RWPE1 (cell line): ENCODE measurements around the gene LAMA5.

Source experiments
- CTCF ChIA-PET: fragments of 350-600 bp; sonication (Branson Sonifier 250); formaldehyde crosslinking; extraction: SDS; loops from one replicate; lab custom pipeline; 2021; lab: Yijun Ruan, JAX
- POLR2A ChIA-PET: fragments of 400-600 bp; formaldehyde crosslinking; extraction: SDS; loops from one replicate; lab custom pipeline; 2020; ENCODE audit warnings: antibody characterized with exemption; ENCODE audit not compliant: low non-redundant PET; lab: Yijun Ruan, JAX
- DNase-seq: peaks from one replicate; pipeline ENCODE4 v3.0.0; 2012; ENCODE audit warnings: low spot score
- H3K27ac ChIP-seq: fragments of 450-650 bp; 2 replicates; pipeline ENCODE4 v1.5.1; 2017
- TF ChIP-seq, protein P1 (sequence below): fragments of 450-650 bp; conservative IDR thresholded peaks from 2 replicates; pipeline ENCODE4 v1.5.1; 2017; ENCODE audit warnings: low read depth, mild to moderate bottlenecking

LAMA5 gene

DNA sequence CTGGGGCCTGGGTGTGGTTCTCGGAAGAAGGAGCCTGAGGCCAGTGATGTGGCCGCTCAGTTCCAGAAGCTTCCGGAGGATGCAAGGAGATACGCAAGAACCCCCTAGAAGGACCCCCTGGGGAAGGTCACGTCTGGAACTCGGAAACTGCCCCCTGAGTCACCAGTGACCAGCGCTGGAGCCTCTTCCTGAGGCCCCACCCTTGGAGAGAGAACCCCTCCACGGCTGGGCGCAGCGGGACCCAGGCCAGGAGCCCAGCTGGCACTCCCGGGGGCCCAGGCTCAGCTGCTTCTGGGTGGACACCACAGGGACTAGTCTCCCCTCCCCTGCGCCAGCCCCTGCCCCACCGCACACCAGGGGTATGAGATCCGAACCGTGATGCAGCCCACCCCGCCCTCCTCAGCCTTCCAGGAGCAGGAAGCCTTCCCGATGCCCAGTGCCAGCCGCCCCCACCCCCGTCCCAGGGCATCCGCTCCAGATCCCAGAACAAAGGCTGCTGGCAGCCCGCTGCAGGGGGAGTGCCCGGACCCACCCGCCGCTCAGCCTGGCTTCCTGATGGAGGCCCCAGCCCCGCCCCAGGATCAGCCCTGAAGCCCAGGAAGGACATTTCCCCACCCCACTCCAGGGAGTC lies 7.5 kb downstream of the LAMA5 start:
- POLR2A ChIA-PET: interaction anchor here (0.9 kb wide), 1 partner anchor 10 kb away, joined by 3 read pairs; no protein-coding TSS in a partner anchor
- CTCF ChIA-PET: interaction anchor here (0.5 to 5.1 kb wide), 4 partner anchors 9 to 36 kb away, joined by 3 to 45 read pairs (median 6); no protein-coding TSS in a partner anchor
- TF ChIP-seq, protein P1, sequence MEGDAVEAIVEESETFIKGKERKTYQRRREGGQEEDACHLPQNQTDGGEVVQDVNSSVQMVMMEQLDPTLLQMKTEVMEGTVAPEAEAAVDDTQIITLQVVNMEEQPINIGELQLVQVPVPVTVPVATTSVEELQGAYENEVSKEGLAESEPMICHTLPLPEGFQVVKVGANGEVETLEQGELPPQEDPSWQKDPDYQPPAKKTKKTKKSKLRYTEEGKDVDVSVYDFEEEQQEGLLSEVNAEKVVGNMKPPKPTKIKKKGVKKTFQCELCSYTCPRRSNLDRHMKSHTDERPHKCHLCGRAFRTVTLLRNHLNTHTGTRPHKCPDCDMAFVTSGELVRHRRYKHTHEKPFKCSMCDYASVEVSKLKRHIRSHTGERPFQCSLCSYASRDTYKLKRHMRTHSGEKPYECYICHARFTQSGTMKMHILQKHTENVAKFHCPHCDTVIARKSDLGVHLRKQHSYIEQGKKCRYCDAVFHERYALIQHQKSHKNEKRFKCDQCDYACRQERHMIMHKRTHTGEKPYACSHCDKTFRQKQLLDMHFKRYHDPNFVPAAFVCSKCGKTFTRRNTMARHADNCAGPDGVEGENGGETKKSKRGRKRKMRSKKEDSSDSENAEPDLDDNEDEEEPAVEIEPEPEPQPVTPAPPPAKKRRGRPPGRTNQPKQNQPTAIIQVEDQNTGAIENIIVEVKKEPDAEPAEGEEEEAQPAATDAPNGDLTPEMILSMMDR: no peak
- H3K27ac ChIP-seq: peak overlapping the region; percentile 100
- DNase-seq: peak; percentile 73

DNA sequence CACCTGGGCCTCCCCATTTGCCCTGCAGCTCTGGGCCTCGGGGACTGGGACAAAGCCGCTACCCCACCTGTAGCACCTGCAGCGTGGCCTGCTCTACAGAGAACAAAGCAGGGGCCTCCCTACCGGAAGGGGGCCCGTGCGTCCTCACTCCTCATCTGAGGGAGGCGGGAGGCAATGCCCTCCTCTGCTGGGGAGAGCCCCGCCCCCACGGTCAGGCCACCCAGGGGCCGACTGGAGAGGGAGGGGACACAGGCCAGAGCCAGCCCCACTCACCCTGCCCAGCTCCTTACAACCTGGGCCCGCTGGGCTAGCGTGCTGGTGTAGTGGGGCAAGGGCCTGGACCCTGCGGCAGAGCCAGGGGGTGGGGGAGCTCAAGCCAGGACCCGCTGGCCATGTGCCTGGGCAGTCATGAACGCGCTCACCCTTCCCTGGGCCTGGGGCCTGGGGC lies 8.0 kb downstream of the LAMA5 start:
- TF ChIP-seq, protein P1: no peak
- no peak for DNase-seq
- ChIA-PET POLR2A (interaction anchor here (0.9 kb wide), 1 partner anchor 9 kb away, joined by 3 read pairs; no protein-coding TSS in a partner anchor), CTCF (interaction anchor here (1.0 to 5.1 kb wide), 5 partner anchors 10 to 57 kb away, joined by 3 to 45 read pairs (median 8); no protein-coding TSS in a partner anchor)
- H3K27ac ChIP-seq: peak overlapping the region; percentile 100

GRCh38 chr20:62358171-62359042 lies 8.7 kb downstream of the LAMA5 start:
- TF ChIP-seq, protein P1: no peak
- H3K27ac ChIP-seq: peak overlapping the region; percentile 100
- no peak for DNase-seq
- POLR2A ChIA-PET: interaction anchor here (0.6 to 1.6 kb wide), 3 partner anchors 8 to 13 kb away, joined by 3 to 6 read pairs (median 3); no protein-coding TSS in a partner anchor
- CTCF ChIA-PET: interaction anchor here (1.0 to 5.1 kb wide), 9 partner anchors 8 to 56 kb away, joined by 3 to 45 read pairs (median 4); no protein-coding TSS in a partner anchor

- H3K27ac ChIP-seq: peak overlapping the region; percentile 100
- ChIA-PET CTCF (interaction anchor here (1.0 to 5.1 kb wide), 8 partner anchors 8 to 56 kb away, joined by 3 to 45 read pairs (median 6); no protein-coding TSS in a partner anchor), POLR2A (interaction anchor here (0.6 to 1.6 kb wide), 2 partner anchors 11 to 13 kb away, joined by 3 to 6 read pairs; no protein-coding TSS in a partner anchor)
- TF ChIP-seq, protein P1: no peak
- DNase-seq: no peak
These were observed 9.4 kb downstream of the LAMA5 start for GRCh38 chr20:62357681-62358080.

GRCh38 chr20:62357187-62357667 lies 9.9 kb downstream of the LAMA5 start:
- TF ChIP-seq, protein P1: no peak
- peak overlapping the region; percentile 100 for H3K27ac ChIP-seq
- DNase-seq: peak; percentile 88
- POLR2A ChIA-PET: interaction anchor here (0.6 to 1.6 kb wide), 2 partner anchors 11 kb away, joined by 6 to 7 read pairs; no protein-coding TSS in a partner anchor
- CTCF ChIA-PET: interaction anchor here (1.0 to 5.1 kb wide), 6 partner anchors 9 to 55 kb away, joined by 3 to 45 read pairs (median 6); no protein-coding TSS in a partner anchor
